T1000 (cell line): Measurements from ENCODE around the gene BTBD10.
A peak's percentile ranks its signal among the peaks of the same experiment; 100 is the strongest.
"Not testable (repeated sequence)": the region's sequence is repeated elsewhere in the genome, so short reads cannot be mapped to it uniquely, and the experiment has no call there.

ENCODE experiments used
- DNase-seq: peaks from one replicate; lab custom pipeline; 2025; ENCODE audit warnings: mixed read lengths; lab: John Stamatoyannopoulos, UW

Gene BTBD10

GRCh38 chr11:13440100-13440855 lies 22.7 kb downstream of the BTBD10 start:
- DNase-seq = peak; percentile 3

GRCh38 chr11:13438291-13438690 lies 24.7 kb downstream of the BTBD10 start:
- DNase-seq = no peak

- DNase-seq = not testable (repeated sequence)
These were observed 26.2 kb downstream of the BTBD10 start for GRCh38 chr11:13436836-13437235.

- no peak for DNase-seq
These were observed 28.5 kb downstream of the BTBD10 start for GRCh38 chr11:13434247-13435205.

- no peak for DNase-seq
These were observed 29.6 kb downstream of the BTBD10 start for GRCh38 chr11:13433437-13433836.

GRCh38 chr11:13429836-13430235 lies 33.2 kb downstream of the BTBD10 start:
- DNase-seq = no peak

GRCh38 chr11:13429288-13429687 lies 33.7 kb downstream of the BTBD10 start:
- DNase-seq = no peak

GRCh38 chr11:13427440-13427839 lies 35.6 kb downstream of the BTBD10 start:
- no peak for DNase-seq

- no peak for DNase-seq
These were observed 39.6 kb downstream of the BTBD10 start for GRCh38 chr11:13423372-13423771.

GRCh38 chr11:13421561-13421960 lies 41.5 kb downstream of the BTBD10 start:
- DNase-seq = no peak

- DNase-seq = no peak
These were observed 47.8 kb downstream of the BTBD10 start for GRCh38 chr11:13415201-13415600.

GRCh38 chr11:13405220-13405619 lies 57.8 kb downstream of the BTBD10 start:
- no peak for DNase-seq

GRCh38 chr11:13398335-13398734 lies 64.7 kb downstream of the BTBD10 start:
- not testable (repeated sequence) for DNase-seq

GRCh38 chr11:13391217-13391616 lies 71.8 kb downstream of the BTBD10 start:
- DNase-seq = no peak

GRCh38 chr11:13388741-13389140 lies 74.3 kb downstream of the BTBD10 start:
- no peak for DNase-seq

GRCh38 chr11:13386567-13386966 lies 76.5 kb downstream of the BTBD10 start:
- no peak for DNase-seq

- DNase-seq = no peak
These were observed 77.9 kb downstream of the BTBD10 start for GRCh38 chr11:13384908-13385640.

- no peak for DNase-seq
These were observed 80.3 kb downstream of the BTBD10 start for GRCh38 chr11:13382751-13383150.

GRCh38 chr11:13380731-13381130 lies 82.3 kb downstream of the BTBD10 start:
- DNase-seq = no peak

GRCh38 chr11:13378316-13378715 lies 84.7 kb downstream of the BTBD10 start:
- no peak for DNase-seq

- DNase-seq = no peak
These were observed 86.2 kb downstream of the BTBD10 start for GRCh38 chr11:13376838-13377237.

- DNase-seq = no peak
These were observed 86.6 kb downstream of the BTBD10 start for GRCh38 chr11:13376402-13376801.
